Measurements from ENCODE around the gene SYNRG.

The SYNRG gene

GRCh38 chr17:37567538-37567937, 41.7 kb downstream of the SYNRG start:
- no peaks in the 10 kb centered on the region for H3K9me3 ChIP-seq (ENCODE audit: severe bottlenecking)
- no peak overlapping the region for H3K4me3 ChIP-seq (ENCODE audit: severe bottlenecking)
- H3K27ac ChIP-seq (ENCODE audit: poor library complexity, severe bottlenecking), result no peak overlapping the region
- no peak for TF ChIP-seq CTCF (IDR thresholded peaks at IDR 0.05; ENCODE audit: poor library complexity, severe bottlenecking)
- peaks cover 56% of the 10 kb centered on the region for H3K36me3 ChIP-seq (ENCODE audit: low read depth)
- H3K4me1 ChIP-seq (ENCODE audit: insufficient read depth, poor library complexity, severe bottlenecking), result no peaks in the 10 kb centered on the region
- ATAC-seq (ENCODE audit: low read depth) (no peak), DNase-seq (ENCODE audit: low spot score) (no peak)
- H3K27me3 ChIP-seq (ENCODE audit: insufficient read depth, poor library complexity, severe bottlenecking), result no peaks in the 10 kb centered on the region

GRCh38 chr17:37567137-37567536, 42.1 kb downstream of the SYNRG start:
- DNase-seq (ENCODE audit: low spot score) (no peak), ATAC-seq (ENCODE audit: low read depth) (no peak)
- H3K4me3 ChIP-seq (ENCODE audit: severe bottlenecking), result no peak overlapping the region
- peaks cover 57% of the 10 kb centered on the region for H3K36me3 ChIP-seq (ENCODE audit: low read depth)
- no peaks in the 10 kb centered on the region for H3K9me3 ChIP-seq (ENCODE audit: severe bottlenecking)
- no peaks in the 10 kb centered on the region for H3K4me1 ChIP-seq (ENCODE audit: insufficient read depth, poor library complexity, severe bottlenecking)
- TF ChIP-seq CTCF (IDR thresholded peaks at IDR 0.05; ENCODE audit: poor library complexity, severe bottlenecking), result no peak
- no peaks in the 10 kb centered on the region for H3K27me3 ChIP-seq (ENCODE audit: insufficient read depth, poor library complexity, severe bottlenecking)
- H3K27ac ChIP-seq (ENCODE audit: poor library complexity, severe bottlenecking), result no peak overlapping the region

GRCh38 chr17:37564252-37564651, 45.0 kb downstream of the SYNRG start:
- no peak for ATAC-seq (ENCODE audit: low read depth)
- DNase-seq (ENCODE audit: low spot score), result no peak
- H3K36me3 ChIP-seq (ENCODE audit: low read depth), result peaks cover 51% of the 10 kb centered on the region
- no peak overlapping the region for H3K4me3 ChIP-seq (ENCODE audit: severe bottlenecking)
- no peak overlapping the region for H3K27ac ChIP-seq (ENCODE audit: poor library complexity, severe bottlenecking)
- H3K9me3 ChIP-seq (ENCODE audit: severe bottlenecking), result no peaks in the 10 kb centered on the region
- H3K4me1 ChIP-seq (ENCODE audit: insufficient read depth, poor library complexity, severe bottlenecking), result no peaks in the 10 kb centered on the region
- no peaks in the 10 kb centered on the region for H3K27me3 ChIP-seq (ENCODE audit: insufficient read depth, poor library complexity, severe bottlenecking)
- no peak for TF ChIP-seq CTCF (IDR thresholded peaks at IDR 0.05; ENCODE audit: poor library complexity, severe bottlenecking)

- no peaks in the 10 kb centered on the region for H3K4me1 ChIP-seq (ENCODE audit: insufficient read depth, poor library complexity, severe bottlenecking)
- no peak overlapping the region for H3K4me3 ChIP-seq (ENCODE audit: severe bottlenecking)
- no peak overlapping the region for H3K27ac ChIP-seq (ENCODE audit: poor library complexity, severe bottlenecking)
- ATAC-seq (ENCODE audit: low read depth), result no peak
- TF ChIP-seq CTCF (IDR thresholded peaks at IDR 0.05; ENCODE audit: poor library complexity, severe bottlenecking), result no peak
- no peak for DNase-seq (ENCODE audit: low spot score)
- H3K27me3 ChIP-seq (ENCODE audit: insufficient read depth, poor library complexity, severe bottlenecking), result no peaks in the 10 kb centered on the region
- H3K9me3 ChIP-seq (ENCODE audit: severe bottlenecking), result no peaks in the 10 kb centered on the region
- peaks cover 49% of the 10 kb centered on the region for H3K36me3 ChIP-seq (ENCODE audit: low read depth)
Measured at GRCh38 chr17:37562016-37562745, 47.0 kb downstream of the SYNRG start.

GRCh38 chr17:37558299-37558698, 50.9 kb downstream of the SYNRG start:
- no peaks in the 10 kb centered on the region for H3K9me3 ChIP-seq (ENCODE audit: severe bottlenecking)
- H3K36me3 ChIP-seq (ENCODE audit: low read depth), result peaks cover 45% of the 10 kb centered on the region
- H3K27ac ChIP-seq (ENCODE audit: poor library complexity, severe bottlenecking), result no peak overlapping the region
- no peak for DNase-seq (ENCODE audit: low spot score)
- H3K27me3 ChIP-seq (ENCODE audit: insufficient read depth, poor library complexity, severe bottlenecking), result no peaks in the 10 kb centered on the region
- no peak overlapping the region for H3K4me3 ChIP-seq (ENCODE audit: severe bottlenecking)
- H3K4me1 ChIP-seq (ENCODE audit: insufficient read depth, poor library complexity, severe bottlenecking), result no peaks in the 10 kb centered on the region
- no peak for ATAC-seq (ENCODE audit: low read depth)
- TF ChIP-seq CTCF (IDR thresholded peaks at IDR 0.05; ENCODE audit: poor library complexity, severe bottlenecking), result no peak

Data from RWPE2 (cell line).